H1 (cell line): ENCODE results near the gene GGTLC2. TPM values are rescaled to one million over a fixed set of nuclear protein-coding genes. Genes with fewer than 3 reads are reported as not detected.

Experiments
- CHD2 ChIP-seq: IDR thresholded peaks from 2 replicates; pipeline ENCODE4 v1.6.1; 2012; ENCODE audit warnings: low read length, improper control_type of control experiment
- CHD7 ChIP-seq: fragments of 300-600 bp; sonication (generic); IDR thresholded peaks from 2 replicates; pipeline ENCODE4 v1.7.1; 2012; ENCODE audit warnings: low read length, moderate library complexity, mild to moderate bottlenecking, inconsistent platforms; ENCODE audit not compliant: insufficient replicate concordance
- NRF1 ChIP-seq: IDR thresholded peaks from 2 replicates; pipeline ENCODE4 v1.6.1; 2011; ENCODE audit warnings: mild to moderate bottlenecking, low read depth, low read length, improper control_type of control experiment
- RFX5 ChIP-seq: IDR thresholded peaks from 2 replicates; pipeline ENCODE4 v1.6.1; 2011; ENCODE audit warnings: low read depth, low read length, improper control_type of control experiment, borderline replicate concordance
- SIN3A ChIP-seq, 2 experiments: IDR thresholded peaks in 1 of 2; conservative IDR thresholded peaks in 1 of 2; 2 replicates each; pipeline ENCODE4 v1.6.1; 2011 to 2012; ENCODE audit warnings: low read length in 2 of 2, improper control_type of control experiment in 1 of 2, low read depth in 1 of 2, mild to moderate bottlenecking in 1 of 2
- SP2 ChIP-seq: IDR thresholded peaks from 2 replicates; pipeline ENCODE4 v1.6.1; 2012; ENCODE audit warnings: mild to moderate bottlenecking, low read length, inconsistent platforms
- USF2 ChIP-seq: IDR thresholded peaks from 2 replicates; pipeline ENCODE4 v1.6.1; 2011; ENCODE audit warnings: low read length, improper control_type of control experiment
- YY1 ChIP-seq: IDR thresholded peaks from 2 replicates; pipeline ENCODE4 v1.6.1; 2011; ENCODE audit warnings: low read depth, mild to moderate bottlenecking, low read length
- polyA plus RNA-seq, 7 experiments: library from polyadenylated mRNA; depleted of rRNA in 3 of 7; stranded (reverse) in 5 of 7; unstranded in 2 of 7; fragments of >200 nt in 5 of 7; fragments of 200-250 nt in 2 of 7; gene quantifications; 1 replicate in 5 of 7; 2 replicates in 1 of 7; 4 replicates in 1 of 7; pipeline versions ENCODE4 v1.2.1 to v1.2.3, GENCODE V29; 2011 to 2013; ENCODE audit warnings: missing spikeins in 2 of 7, mixed read lengths in 2 of 7
- total RNA-seq: library from RNA; stranded (reverse); fragmentation: NEBNext Ultra II Directional; extraction: Animal tissue kit (Norgen Biotek cat#: 25700); gene quantifications from 2 replicates; pipeline ENCODE4 v1.2.1, GENCODE V29; 2021

GGTLC2 gene
- total and polyA plus RNA-seq, 2 of the 8 experiments (the other 6 are each of a cell fraction or from before 2014, with no cell fraction given) = not detected

- TF ChIP-seq CHD2 = no peak
- TF ChIP-seq NRF1 = no peak
- TF ChIP-seq SP2 = no peak
- no peak for TF ChIP-seq SIN3A (conservative IDR thresholded peaks at IDR 0.05 in 1 of 2, IDR thresholded peaks at IDR 0.05 in 1 of 2; ENCODE audit: low read depth in 1 of 2, low read length in 2 of 2)
- no peak for TF ChIP-seq RFX5
- TF ChIP-seq YY1 = no peak
- TF ChIP-seq CHD7 = no peak
- no peak for TF ChIP-seq USF2
Measured at GRCh38 chr22:22595001-22595835, 49.2 kb upstream of the GGTLC2 start (continued).
